Skeletal muscle cell (primary cell): ENCODE measurements around the gene NOXO1.
A peak's percentile ranks its signal among the peaks of the same experiment; 100 is the strongest.

Experiments used
- DNase-seq: peaks from one replicate; pipeline ENCODE4 v3.0.0-alpha.2; 2010; ENCODE audit warnings: low read depth
- H3K4me3 ChIP-seq: 2 replicates; pipeline ENCODE4 v1.5.1; 2011; ENCODE audit warnings: low read depth, mild to moderate bottlenecking, control low read depth, low read length, moderate library complexity

The NOXO1 gene

GRCh38 chr16:1930338-1930720, 50.9 kb downstream of the NOXO1 start:
- DNase-seq, result no peak
- no peak overlapping the region for H3K4me3 ChIP-seq

DNA sequence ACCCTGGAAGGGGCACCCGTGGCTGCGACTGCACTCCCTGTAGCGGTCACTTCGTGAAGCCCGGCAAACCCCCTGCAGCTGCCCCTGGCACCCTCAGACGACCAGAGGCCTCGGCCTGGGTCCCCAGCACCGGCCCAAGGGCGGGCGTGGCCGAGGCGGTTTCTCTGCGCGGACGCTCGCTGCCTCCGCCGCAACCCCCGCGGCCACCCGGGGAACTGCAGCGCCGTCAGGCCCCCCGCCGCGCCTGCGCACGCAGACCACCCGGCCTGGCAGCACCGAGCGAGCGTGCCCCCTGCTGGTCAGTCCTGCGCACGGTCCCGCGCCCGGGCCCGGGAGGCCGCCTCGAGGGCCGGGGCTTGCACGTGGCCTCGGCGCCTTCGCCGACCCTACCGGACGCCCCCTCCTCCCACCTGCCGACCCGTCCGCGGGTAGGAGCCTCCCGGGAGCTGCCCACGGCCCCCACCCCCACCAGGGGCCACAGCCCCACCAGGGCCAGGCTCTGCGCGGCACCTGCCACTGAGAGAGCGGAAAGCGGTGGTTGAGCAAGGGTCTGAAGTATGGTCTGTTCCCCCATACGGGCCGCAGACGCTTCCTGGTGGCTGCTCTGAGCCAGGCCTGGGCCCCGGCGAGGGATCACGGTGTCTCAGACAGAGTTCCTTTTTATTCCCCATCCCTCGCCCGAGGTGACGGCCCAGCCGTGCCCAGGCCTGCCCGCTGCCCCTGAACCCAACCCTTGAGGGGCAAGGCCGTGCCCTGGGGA, 51.5 kb downstream of the NOXO1 start:
- peak; percentile 25 for DNase-seq
- peak overlapping the region; percentile 57 for H3K4me3 ChIP-seq

- DNase-seq, result no peak
- peak overlapping the region; percentile 57 for H3K4me3 ChIP-seq
Measured at GRCh38 chr16:1929105-1929504, 52.2 kb downstream of the NOXO1 start.
